Body of pancreas (tissue), 4 donors: ENCODE results near the gene ZNF622.

Source experiments
- POLR2A ChIP-seq, 3 donors: fragments of 450-650 bp; IDR thresholded peaks; one replicate each; pipeline ENCODE4 v1.6.1; 2016; ENCODE audit warnings: antibody characterized with exemption in 3 of 3, mild to moderate bottlenecking in 2 of 3
- TF ChIP-seq, protein P1 (sequence below), 7 experiments: fragments of 450-650 bp in 4 of 7; fragments of 200-600 bp in 3 of 7; sonication (generic) in 3 of 7; IDR thresholded peaks; one replicate each; pipeline ENCODE4 v1.5.1; 2016 to 2019; ENCODE audit warnings: antibody characterized with exemption in 7 of 7

DNA sequence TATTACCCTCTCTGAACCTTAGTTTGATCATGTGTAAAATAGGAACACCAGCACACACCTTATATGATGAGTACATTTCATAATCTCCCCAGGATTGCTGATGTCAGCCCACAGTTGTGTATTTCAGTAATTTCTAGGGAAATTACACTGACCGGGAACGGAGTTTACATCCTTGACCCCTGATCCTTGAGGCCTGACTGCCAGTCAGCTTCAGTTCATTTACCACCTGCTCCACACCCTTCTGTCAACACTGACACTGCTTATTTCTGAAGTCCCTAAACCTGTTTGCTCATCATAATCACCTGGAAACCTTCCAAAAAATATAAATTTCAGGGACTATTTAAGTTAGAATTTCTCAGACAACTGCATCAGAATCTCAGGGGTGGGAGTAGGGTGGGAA lies 55.3 kb downstream of the ZNF622 start:
- TF ChIP-seq, protein P1, sequence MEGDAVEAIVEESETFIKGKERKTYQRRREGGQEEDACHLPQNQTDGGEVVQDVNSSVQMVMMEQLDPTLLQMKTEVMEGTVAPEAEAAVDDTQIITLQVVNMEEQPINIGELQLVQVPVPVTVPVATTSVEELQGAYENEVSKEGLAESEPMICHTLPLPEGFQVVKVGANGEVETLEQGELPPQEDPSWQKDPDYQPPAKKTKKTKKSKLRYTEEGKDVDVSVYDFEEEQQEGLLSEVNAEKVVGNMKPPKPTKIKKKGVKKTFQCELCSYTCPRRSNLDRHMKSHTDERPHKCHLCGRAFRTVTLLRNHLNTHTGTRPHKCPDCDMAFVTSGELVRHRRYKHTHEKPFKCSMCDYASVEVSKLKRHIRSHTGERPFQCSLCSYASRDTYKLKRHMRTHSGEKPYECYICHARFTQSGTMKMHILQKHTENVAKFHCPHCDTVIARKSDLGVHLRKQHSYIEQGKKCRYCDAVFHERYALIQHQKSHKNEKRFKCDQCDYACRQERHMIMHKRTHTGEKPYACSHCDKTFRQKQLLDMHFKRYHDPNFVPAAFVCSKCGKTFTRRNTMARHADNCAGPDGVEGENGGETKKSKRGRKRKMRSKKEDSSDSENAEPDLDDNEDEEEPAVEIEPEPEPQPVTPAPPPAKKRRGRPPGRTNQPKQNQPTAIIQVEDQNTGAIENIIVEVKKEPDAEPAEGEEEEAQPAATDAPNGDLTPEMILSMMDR (IDR thresholded peaks at IDR 0.05) = no peak
- TF ChIP-seq POLR2A (IDR thresholded peaks at IDR 0.05) = no peak
